Transverse colon (tissue), 4 donors: ENCODE data around the gene MED25.

Source experiments
- POLR2A ChIP-seq: fragments of 450-650 bp; IDR thresholded peaks from one replicate; pipeline ENCODE4 v1.6.1; 2016; ENCODE audit warnings: antibody characterized with exemption, mild to moderate bottlenecking, moderate library complexity
- POLR2AphosphoS5 ChIP-seq, 3 donors: sonication (generic); formaldehyde crosslinking; IDR thresholded peaks; one replicate each; pipeline ENCODE4 v1.6.1; 2016; ENCODE audit warnings: antibody characterized with exemption in 3 of 3
- TF ChIP-seq, protein P1 (sequence below), 5 experiments: fragments of 200-600 bp in 3 of 5; fragments of 450-650 bp in 2 of 5; sonication (generic) in 3 of 5; IDR thresholded peaks; 1 replicate in 2 of 5; 2 replicates in 3 of 5; pipeline ENCODE4 v1.5.1; 2016 to 2017; ENCODE audit warnings: antibody characterized with exemption in 5 of 5, inconsistent platforms in 3 of 5, mild to moderate bottlenecking in 2 of 5, moderate library complexity in 1 of 5

DNA sequence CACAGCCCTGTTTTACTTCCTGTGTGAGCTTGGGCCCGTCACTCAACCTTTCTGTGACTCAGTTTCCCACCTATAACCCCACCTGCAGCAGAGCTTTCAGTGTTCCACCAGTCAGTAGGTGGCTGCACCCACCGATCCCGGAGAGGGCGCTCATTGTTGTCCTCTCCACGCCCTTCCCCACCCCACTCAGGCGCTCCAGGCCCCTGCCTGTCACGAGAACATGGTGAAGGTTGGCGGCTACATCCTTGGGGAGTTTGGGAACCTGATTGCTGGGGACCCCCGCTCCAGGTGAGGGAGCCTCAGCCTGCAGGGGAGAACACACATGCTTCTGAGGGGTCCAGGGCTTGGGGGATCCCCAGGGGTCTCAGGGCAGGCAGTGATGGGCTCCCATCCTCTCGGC, 17.3 kb upstream of the MED25 start:
- TF ChIP-seq, protein P1, sequence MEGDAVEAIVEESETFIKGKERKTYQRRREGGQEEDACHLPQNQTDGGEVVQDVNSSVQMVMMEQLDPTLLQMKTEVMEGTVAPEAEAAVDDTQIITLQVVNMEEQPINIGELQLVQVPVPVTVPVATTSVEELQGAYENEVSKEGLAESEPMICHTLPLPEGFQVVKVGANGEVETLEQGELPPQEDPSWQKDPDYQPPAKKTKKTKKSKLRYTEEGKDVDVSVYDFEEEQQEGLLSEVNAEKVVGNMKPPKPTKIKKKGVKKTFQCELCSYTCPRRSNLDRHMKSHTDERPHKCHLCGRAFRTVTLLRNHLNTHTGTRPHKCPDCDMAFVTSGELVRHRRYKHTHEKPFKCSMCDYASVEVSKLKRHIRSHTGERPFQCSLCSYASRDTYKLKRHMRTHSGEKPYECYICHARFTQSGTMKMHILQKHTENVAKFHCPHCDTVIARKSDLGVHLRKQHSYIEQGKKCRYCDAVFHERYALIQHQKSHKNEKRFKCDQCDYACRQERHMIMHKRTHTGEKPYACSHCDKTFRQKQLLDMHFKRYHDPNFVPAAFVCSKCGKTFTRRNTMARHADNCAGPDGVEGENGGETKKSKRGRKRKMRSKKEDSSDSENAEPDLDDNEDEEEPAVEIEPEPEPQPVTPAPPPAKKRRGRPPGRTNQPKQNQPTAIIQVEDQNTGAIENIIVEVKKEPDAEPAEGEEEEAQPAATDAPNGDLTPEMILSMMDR (IDR thresholded peaks at IDR 0.05): no peak
- TF ChIP-seq POLR2A (no peak), POLR2AphosphoS5 (IDR thresholded peaks at IDR 0.05) (no peak)
